GM12874 (cell line): ENCODE data around the gene DCDC2B.

Source experiments
- TF ChIP-seq, protein P1 (sequence below): IDR thresholded peaks from 2 replicates; pipeline ENCODE4 v1.5.1; 2011; ENCODE audit warnings: low read depth, mild to moderate bottlenecking, control low read depth, low read length, moderate library complexity; ENCODE audit not compliant: insufficient read depth

Gene DCDC2B

DNA sequence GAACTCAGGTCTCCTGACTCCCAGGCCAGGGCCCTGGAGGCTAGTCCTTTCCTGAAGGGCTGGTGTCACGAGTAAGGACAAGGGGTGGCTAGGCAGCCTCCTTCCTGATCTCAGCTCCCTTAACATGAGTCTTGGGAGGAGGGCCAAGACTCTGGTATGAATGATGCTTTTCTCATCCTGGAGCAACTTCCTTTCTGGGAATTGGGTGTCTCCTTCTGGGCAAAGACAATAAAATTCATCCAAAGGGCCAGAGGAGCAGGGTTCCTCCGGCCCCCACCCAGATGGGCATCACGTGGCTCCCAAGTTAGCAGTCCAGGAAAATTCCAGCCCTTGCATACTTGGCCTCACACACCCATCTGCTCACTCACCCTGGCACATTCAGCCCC is 38.0 kb downstream of the DCDC2B start, which contains the start of gene FAM167B:
FAM167B (plus strand) TSS at position 335 of the 386 bp plus-strand sequence. CDS start 200 bp downstream, outside the sequence.
- TF ChIP-seq, protein P1, sequence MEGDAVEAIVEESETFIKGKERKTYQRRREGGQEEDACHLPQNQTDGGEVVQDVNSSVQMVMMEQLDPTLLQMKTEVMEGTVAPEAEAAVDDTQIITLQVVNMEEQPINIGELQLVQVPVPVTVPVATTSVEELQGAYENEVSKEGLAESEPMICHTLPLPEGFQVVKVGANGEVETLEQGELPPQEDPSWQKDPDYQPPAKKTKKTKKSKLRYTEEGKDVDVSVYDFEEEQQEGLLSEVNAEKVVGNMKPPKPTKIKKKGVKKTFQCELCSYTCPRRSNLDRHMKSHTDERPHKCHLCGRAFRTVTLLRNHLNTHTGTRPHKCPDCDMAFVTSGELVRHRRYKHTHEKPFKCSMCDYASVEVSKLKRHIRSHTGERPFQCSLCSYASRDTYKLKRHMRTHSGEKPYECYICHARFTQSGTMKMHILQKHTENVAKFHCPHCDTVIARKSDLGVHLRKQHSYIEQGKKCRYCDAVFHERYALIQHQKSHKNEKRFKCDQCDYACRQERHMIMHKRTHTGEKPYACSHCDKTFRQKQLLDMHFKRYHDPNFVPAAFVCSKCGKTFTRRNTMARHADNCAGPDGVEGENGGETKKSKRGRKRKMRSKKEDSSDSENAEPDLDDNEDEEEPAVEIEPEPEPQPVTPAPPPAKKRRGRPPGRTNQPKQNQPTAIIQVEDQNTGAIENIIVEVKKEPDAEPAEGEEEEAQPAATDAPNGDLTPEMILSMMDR = no peak

DNA sequence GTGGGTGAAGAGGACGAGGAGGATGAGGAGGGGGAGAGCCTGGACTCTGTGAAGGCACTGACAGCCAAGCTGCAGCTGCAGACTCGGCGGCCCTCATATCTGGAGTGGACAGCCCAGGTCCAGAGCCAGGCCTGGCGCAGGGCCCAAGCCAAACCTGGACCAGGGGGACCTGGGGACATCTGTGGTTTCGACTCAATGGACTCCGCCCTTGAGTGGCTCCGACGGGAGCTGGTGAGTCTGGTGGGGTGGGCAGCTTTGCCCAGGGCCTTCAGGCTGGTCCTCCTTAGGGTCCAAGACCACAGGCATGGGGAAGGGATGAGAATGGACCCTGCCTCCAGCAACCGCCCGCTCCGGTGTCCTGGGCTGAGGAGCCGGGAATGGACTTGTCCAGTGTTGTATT is 38.6 kb downstream of the DCDC2B start:
- TF ChIP-seq, protein P1 = no peak

DNA sequence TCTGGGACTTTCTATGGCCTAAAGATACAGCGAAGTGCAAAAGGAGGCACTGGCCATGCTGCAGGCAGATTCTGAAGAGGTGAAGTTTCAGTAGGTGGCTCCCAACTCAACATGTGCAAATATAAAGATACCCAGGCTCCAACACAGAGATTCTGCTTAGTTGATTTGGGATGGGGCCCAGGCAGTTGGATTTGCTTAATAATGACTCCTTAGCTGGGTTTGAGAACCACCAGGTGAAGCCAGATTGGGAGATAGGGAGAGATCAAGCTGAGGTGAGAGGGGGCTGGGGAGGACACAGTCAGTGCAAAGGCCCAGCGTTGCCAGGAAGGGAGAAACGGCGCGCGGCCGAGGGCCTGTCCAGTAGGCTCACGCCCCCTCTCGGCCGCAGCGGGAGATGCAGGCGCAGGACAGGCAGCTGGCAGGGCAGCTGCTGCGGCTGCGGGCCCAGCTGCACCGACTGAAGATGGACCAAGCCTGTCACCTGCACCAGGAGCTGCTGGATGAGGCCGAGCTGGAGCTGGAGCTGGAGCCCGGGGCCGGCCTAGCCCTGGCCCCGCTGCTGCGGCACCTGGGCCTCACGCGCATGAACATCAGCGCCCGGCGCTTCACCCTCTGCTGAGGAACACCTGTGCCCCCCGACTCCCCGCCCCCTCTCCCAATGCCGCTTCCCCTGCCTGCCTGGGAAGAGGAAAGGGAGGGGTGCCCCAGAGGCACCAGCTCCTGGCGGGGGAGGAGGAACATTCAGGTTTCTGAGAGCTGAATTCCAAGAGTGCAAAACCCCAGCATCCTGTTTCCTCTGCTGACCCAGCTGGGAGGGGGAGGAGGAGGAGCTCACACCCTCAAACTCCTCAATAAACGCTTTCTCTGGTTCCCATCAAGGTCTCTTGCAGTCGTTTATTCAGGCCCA is 39.3 kb downstream of the DCDC2B start:
- TF ChIP-seq, protein P1 = peak; percentile 99

DNA sequence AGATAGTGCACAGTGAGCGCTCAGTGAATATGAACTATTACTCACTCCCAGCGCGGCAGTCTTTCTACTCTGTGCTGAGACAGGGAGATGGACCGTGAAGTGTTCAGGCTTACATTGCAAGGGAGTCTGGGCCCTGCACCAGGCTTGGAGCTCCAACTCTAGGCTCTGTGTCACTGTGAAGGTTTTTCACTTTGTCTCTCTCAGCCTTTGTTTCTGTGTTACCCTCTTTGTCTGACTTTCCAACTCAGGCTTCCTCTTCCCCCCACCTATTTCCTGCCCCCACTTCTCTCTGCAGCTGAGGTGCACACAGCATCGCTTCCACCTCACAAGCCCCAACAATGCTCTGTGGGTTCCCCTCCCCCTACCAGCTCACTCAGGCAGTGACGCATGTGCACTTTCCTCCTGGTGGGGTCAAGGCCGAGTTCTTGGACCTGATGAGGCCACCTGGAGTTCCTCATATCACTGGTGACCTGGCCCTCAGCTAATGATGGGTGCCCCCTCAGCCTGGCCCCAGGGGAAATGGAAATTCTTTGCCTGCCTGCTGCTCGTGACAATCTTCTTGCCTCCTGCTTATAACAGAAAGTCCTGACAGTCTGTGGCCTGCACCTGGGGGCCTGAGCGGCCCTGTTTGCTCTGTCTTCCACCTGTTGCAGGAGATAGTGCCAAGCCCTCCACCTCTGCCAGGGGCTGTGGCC is 41.1 kb downstream of the DCDC2B start:
- TF ChIP-seq, protein P1 = no peak

DNA sequence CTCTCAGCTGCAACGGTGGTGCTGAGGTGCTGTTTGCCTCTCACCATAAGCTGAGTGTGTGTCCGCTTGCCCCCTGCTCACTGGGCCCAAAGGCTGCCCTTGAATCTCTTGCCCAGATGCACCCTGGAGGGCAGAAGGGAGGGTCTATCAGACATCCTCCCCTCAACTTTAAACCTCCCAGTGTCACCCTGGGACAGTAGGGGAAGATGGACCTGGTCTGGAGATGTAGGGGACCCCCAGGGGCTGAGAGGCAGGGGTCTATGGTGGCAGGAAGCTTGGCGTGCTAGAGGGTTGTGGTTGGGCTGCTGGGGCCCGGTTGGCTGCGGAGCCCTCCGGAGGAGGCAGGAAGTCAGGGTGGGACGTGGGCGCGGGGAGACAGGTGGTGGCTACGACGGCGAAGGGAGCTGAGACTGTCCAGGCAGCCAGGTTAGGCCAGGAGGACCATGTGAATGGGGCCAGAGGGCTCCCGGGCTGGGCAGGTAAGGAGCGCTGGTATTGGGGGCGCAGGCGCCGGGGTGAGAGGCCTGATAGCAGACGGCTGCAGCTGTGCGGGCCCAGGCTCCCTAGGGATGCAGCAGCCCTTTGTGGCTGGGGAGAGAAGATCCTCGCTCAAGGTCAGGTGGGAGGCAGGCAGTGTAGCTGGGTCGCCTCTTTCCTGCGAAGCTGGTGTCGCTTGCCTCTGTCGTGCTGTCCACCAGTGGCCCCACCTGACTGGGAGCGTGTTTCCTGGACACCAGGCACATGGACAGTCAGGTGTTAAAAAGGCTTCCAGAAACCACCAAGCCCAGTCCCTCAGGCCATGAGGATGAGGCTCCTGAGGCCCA is 42.2 kb downstream of the DCDC2B start, which contains the start of gene LCK:
LCK (plus strand) TSS at position 373 of the 824 bp plus-strand sequence. CDS start 23,065 bp downstream, outside the sequence.
- TF ChIP-seq, protein P1 = no peak

DNA sequence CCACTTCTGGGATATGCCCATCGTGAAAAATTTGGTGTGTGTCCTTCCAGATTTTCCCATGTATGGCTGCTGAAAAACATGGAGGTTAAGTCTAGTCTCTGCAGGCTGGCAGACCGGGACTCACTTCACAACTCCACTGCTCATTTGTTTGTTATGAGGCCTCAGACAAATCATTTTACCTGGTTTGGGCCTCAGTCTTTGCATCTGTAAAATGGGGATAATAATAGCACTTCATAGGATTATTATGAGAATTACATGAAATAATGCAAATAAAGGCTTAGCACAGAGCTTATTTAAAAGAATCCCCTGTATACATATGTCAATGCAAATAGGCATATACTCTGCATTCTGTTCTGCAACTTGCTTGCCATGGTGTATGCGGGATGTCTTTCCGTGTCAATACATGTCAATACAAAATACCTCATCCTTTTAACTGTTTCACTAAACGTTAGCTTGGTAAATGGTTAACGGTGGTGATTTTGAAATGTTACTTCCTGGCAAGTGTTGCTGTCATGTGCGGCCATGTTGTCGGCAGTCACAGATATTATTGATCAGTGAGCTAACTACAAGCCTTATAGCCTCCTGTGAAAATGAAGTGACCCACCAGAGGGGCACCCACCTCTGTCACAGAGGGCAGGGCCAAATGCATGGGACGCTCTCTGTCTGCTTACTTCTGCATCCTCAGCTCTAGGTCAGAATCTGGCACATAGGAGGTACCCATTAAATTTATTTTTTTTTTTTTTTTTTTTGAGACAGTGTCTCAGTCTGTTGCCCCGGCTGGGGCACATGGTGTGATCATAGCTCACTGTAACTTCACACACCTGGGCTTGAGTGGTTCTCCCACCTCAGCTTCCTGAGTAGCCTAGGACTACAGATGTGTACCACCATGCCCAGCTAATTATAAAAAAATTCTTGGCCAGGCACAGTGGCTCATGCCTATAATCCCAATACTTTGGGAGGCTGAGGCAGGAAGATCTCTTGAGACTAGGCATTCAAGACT is 46.5 kb downstream of the DCDC2B start:
- TF ChIP-seq, protein P1 = no peak
